Stimulated activated CD8-positive, alpha-beta memory T cell treated with anti-CD3 and anti-CD28 coated beads, Interleukin-7, amount 100 ng/mL, for 4 hours (primary cell): ENCODE results near the gene NUCKS1.
A peak's percentile ranks its signal among the peaks of the same experiment; 100 is the strongest.

Source experiments
- DNase-seq, 2 donors: peaks; one replicate each; pipeline ENCODE4 v3.0.0-alpha.2; 2020; ENCODE audit warnings: low read depth in 2 of 2

Gene NUCKS1

DNA sequence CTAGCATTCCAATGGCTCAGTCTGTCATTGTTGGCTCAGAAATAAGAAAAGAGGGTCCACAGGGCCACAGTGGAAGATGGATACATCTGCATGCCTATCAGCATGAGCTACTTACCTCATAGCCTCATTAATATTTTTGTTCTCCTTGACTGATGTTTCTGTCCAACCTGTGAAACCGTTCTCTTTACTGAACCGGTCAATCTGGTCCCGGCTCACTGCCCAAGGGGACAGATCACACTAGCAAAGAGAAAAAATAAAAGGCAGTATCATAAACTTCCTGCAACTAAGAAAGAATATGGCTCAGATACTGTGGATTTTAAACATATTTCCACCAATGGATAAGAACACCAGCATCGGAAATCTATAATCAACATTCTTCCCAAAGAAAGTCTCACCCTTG is 20.6 kb upstream of the NUCKS1 start:
- no peak for DNase-seq

DNA sequence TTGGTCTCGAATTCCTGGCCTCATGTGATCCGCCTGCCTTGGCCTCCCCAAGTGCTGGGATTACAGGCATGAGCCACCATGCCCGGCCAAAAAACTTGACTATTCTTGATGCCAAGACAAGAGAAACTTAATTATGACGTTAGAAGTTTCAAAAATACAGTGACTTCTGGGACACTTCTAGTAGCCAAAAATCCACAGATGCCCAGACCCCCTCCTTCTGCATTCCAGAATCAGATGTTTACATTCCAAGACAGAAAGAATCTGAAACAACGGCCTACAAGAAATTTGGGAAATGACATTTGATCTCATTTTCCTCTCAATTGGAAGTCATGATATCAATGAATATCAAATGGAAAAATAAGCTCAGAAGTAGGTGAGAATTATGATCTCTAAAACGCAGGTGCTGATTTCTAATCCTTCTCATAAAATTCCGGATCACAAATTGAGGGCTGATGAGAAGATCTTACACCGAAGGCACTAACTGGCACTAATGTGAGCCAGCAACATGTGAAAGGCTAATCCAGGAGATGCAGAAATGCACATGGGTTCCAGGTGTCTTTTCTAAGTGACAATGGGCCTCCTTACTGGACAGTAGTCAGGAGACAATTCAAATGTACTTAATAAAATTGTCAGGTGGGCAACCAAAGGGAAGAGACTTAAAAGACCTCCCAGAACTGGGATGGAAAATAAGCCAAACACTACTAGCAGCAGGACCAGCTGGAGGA is 19.8 kb upstream of the NUCKS1 start:
- DNase-seq = no peak

DNA sequence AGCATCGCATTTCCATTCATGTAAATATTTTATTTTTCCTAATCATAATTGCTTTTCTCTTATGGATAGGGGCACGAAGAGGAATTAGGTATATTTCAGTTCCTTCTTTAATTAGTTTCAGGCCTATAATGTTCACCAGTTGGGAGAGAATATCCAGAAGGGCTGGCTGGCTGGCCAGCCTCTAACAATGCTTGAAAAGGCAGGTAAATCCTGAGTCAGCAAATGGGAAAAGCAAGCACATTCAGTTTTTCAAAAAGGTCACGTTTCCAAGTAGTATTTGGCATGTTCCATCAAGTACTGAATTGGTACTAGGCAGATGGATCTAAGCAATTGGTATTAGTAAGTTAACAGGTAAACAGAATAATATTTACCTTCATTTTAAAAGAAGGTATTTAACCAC is 17.3 kb upstream of the NUCKS1 start:
- no peak for DNase-seq

GRCh38 chr1:205766570-205766969 is 16.6 kb upstream of the NUCKS1 start:
- DNase-seq = no peak

DNA sequence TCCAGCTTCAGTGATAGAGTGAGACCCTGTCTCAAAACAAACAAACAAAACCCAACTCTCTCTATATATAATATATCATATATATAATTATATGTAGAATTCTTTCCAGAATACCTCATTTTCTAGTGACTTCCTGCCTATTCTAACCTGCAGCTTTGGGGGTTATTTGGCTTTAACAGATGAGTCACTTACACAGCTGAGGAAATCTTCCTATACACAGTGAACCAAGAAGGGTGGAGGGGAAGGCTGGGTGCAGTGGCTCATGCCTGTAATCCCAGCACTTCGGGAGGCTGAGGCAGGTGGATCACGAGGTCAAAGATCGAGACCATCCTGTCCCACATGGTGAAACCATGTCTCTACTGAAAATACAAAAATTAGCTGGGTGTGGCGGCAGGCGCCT is 16.1 kb upstream of the NUCKS1 start:
- no peak for DNase-seq

GRCh38 chr1:205764578-205764977 is 14.6 kb upstream of the NUCKS1 start:
- DNase-seq = no peak

DNA sequence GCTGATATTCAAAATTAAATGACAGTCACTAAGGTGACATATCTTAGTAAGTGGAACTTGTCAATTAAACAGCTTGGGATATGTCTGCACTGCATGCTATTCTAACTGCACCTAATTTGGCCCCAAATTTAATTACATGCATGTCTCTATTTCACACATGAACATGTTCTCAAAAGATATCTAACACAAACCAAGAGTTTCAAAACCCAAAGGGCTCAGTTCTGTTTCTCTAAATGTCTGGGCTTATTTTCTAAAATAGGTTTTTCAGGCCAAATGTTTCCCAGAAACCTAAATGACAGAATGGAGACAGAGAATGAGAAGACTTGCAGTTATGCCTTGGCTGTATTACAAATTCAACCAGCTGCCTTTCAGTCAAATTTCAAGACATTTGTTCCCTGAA is 14.0 kb upstream of the NUCKS1 start:
- DNase-seq = no peak

- no peak for DNase-seq
These were observed 10.6 kb upstream of the NUCKS1 start for GRCh38 chr1:205760606-205761005.

DNA sequence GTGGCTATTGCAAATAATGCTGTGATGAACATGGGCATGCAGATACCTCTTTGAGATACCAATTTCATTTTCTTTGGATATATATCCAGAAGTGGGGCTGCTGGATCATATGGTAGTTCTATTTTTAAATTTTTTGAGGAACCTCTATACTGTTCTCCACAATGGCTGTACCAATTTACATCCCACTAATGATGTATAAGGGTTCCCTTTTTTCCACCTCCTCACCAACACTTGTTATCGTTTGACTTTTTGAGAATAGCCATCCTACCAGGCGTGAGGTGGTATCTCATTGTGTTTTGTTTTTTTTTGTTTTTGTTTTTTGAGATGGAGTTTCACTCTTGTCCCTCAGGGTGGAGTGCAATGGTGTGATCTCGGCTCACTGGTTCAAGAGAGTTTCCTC is 6.6 kb upstream of the NUCKS1 start:
- no peak for DNase-seq

- DNase-seq = no peak
These were observed 4.9 kb upstream of the NUCKS1 start for GRCh38 chr1:205754857-205755256.

DNA sequence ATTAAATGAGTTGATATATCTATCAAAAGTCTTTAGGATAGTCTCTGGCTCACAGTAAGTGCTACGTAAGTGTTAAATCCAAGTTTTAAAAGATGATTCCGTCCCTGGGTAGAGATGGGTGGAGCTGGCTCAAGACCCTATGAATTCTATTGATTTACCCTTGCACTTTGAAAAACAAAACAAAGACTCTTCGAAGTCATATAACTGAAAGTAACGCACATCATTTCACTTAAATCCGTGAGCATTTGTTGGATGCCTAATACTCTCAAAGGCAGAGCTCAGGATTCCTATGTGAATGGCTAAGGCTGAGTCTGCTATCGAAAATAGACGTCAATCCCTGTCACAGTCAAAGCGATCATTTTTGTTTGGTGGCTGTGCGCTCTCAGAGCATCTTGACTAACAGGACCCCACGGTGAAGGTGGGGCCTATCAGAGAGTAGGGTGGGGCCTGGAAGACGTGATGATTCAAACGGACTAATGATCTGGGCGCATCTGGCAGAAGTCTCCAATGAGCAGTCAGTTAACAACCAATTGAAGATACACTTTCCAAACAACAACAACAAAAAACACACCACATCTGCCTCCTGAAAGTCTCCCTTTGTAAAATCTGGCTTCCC is 1.2 kb upstream of the NUCKS1 start:
- no peak for DNase-seq

DNA sequence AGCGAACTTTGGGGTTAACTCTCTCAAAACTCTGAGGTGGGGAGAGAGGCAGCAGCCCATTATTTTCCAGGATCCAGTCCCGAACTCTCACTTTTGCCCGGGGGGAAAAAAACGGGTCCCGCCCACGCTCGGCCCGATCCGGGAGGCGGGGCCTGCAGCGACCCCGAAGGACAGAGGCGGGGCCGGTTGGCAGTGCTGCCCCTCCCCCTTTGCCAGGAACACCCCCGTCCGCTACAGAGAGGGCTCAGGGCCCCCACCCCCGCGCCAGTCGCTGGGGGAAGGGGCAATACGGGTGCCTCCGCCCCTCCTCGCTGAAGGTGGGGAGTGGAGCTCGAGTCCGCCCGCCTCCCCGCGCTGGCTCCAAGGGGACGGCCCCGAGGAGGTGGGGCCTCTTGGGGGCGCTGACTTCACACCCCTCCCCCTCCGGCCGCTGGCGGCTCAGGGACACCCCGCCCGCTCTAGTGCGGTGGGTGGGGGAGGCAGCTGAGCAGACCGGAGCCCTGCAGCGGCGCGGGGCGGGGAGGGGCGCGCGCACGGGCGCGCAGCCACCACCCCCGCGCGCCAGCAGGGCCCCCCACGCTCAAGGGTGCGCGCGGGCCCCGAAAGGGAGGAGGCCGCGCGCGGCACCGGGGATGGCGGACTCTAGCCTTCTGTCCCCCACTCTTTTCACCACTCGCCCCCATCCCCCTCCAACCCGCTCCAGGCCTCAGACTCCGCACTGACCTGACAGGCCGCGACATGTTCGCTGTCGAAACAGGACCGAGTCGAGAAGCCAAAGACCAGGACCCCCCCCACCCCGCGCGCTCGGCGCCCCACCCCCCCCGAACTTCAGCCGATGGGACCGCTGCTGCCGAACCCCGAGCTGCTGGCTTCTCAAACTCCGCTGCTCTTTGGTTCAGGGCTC is 496 bp downstream of the NUCKS1 start:
- peak; percentile 92 to 96 for DNase-seq

DNA sequence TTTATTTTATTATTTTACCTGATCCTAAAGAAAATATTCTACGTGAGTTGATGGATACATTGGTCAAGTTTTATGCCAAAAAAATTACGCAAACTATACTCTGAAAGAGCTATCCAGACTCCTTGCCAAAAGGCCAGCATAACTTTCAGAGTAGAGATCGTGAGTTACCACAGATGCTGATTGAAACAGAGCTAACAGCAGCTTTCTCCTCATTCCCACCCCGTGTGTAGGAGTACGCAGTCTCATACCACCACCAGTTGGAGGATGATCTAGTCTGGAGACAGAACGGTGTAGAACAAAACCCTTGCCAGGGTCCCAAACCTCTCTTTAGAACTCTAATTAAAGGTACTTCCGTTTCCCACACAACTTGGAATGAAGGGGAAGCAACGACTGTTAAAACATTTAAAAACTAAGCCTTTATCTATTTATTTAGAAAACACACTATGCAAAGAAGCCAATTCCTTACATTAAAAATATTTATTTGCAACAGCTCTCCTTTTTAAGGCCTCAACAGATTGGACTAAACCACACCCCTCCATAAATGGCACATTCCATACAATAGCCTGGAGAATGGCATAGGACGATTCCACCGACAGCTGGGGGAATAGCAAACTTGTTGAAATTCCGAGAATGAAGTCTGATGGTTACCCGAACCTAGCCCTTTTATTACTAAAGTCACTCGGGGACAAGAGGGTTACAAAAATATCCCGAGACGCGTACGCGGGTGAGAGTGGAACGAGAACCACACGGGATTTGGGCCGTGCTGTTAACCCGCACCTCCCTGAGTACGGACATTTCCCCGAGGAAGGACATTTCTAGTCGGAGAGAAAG is 1.4 kb downstream of the NUCKS1 start:
- no peak for DNase-seq

GRCh38 chr1:205746757-205747412 is 3.1 kb downstream of the NUCKS1 start:
- no peak for DNase-seq

DNA sequence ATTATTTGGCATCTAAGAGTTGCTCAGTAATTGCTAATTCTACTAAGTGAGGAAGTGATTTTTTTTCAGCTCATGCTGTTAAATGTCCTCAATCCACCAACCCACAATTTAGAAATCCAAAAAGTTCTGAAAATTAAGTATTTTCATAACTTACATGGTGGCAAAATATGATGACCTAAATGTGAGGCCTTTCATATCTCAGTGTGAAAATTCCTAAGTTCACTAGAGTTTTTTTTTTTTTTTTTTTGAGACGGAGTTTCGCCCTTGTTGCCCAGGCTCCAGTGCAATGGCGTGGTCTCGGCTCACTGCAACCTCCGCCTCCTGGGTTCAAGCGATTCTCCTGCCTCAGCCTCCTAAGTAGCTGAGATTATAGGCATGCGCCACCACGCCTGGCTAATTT is 5.6 kb downstream of the NUCKS1 start:
- DNase-seq = no peak

GRCh38 chr1:205743977-205744376 is 6.0 kb downstream of the NUCKS1 start:
- no peak for DNase-seq

DNA sequence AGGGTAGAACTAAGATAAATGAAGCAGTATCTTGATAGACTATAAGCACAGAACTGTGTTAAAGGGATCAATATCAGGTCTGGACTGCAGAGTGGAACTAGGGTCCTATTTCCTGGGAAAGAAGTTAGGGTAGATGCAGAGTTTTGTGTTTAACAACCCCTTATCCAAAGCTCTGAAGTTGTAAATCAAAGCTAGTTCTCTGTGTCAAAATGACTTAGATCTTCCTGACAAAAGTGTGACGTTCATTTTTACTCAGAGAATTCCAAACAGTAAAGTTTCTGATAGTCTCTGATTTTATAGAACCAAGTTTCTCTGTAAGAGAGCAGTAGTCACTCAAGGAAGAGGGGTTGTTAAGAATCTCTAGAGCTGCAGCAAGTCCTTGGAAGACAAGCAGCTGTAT is 8.3 kb downstream of the NUCKS1 start:
- DNase-seq = no peak

DNA sequence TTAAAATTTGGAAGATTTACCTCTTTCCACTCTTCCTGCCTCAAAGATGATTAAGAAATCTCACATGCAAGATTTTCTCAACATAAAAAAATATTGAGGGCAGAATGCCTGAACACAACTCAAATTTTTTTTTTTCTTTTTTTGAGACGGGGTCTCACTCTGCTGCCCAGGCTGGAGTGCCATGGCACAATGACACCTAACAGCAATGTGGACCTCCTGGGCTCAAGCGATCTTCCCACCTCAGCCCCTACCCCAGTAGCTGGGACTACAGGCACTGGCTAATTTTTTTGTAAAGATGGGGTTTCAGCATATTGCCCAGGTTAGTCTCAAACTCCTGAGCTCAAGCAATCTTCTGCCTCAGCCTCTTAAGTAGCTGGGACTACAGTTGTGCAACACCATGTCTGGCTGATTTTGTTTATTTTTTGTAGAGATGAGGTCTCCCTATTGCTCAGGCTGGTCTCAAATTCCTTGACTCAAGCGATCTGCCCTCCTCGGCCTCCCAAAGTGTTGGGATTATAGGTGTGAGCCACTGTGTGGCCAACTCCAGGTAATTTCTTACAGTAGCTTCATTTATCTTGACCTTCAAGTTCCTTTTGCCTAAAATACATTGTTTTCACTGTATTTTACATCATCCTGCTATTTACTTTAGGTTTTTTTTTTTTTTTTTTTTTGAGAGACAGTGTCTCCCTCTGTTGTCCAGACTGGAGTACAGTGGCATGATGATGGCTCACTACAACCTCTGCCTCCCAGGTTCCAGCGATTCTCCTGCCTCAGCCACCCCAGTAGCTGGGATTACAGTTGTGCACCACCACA is 10.4 kb downstream of the NUCKS1 start:
- DNase-seq = no peak

DNA sequence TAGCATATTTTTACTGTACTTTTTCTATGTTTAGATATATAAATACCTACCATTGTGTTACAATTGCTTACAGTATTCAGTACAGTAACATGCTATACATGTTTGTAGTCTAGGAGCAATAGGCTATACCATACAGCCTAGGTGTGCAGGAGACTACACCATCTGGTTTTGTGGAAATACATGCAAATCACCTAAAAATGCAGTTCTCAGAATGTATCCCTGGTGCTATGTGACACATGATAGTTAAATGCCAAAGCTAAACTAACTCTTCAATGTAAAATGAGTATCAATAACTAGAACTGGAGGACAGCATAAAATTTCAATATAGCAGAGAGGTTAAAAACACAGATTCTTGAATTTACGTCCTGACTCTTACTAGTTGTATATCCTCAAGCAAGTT is 14.8 kb downstream of the NUCKS1 start:
- no peak for DNase-seq

DNA sequence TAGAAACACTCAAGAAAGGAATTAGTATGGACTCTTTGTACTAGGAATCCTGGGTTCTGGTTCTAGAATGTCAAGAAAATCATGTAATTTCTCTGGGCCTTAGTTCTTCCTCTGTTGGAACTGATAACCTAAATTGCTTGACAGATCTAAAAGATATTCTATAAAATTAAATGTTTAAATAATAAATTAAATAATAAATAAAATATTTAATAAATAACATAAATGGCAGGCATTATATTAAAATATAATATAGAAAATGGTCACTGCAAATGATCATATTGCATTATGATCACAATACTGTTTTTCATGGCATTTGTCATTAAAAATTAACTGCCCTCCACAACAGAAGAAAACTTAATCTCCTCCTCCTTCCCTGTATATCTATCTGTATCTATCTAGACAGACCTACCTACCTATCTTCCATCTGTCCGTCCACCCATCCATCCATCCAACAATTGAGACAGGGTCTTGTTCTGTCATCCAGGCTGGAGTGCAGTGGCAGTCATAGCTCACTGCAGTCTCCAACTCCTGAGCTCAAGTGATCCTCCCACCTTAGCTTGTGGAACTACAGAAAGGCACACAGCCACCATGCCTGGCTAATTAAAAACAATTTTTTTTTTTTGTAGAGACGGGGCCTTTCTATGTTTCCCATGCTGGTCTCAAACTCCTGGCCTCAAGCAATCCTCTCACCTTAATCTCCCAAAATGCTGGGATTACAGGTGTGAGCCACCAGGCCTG is 16.4 kb downstream of the NUCKS1 start:
- no peak for DNase-seq
